ENCODE data around the gene GPSM3.

GRCh38 chr6:32168807-32169591, 23.4 kb downstream of the GPSM3 start:
- TF ChIP-seq CTCF (IDR thresholded peaks at IDR 0.05) (no peak), EZH2 (IDR thresholded peaks at IDR 0.05; ENCODE audit: borderline replicate concordance, insufficient read depth, low read depth, low read length, poor library complexity, severe bottlenecking) (no peak)

All from B cell (primary cell).